HL-60 (cell line): Measurements from ENCODE around the gene PHC2.
"Not testable (repeated sequence)": the region's sequence is repeated elsewhere in the genome, so short reads cannot be mapped to it uniquely, and the experiment has no call there.

Experiments used
- DNase-seq, 2 experiments: peaks; one replicate each; pipeline ENCODE4 v3.0.0-alpha.2; 2010 to 2020; ENCODE audit warnings: low read depth in 1 of 2, low spot score in 1 of 2
- H3K27ac ChIP-seq: fragments of 250-450 bp; sonication (Bioruptor Pico); replicated peaks from 2 replicates; pipeline ENCODE4 v1.5.1; 2020; ENCODE audit warnings: mild to moderate bottlenecking, moderate library complexity
- H3K27me3 ChIP-seq: fragments of 250-450 bp; sonication (Bioruptor Pico); 2 replicates; pipeline ENCODE4 v1.5.1; 2021; ENCODE audit warnings: mild to moderate bottlenecking, moderate library complexity; ENCODE audit not compliant: insufficient read depth, poor library complexity, severe bottlenecking
- H3K4me3 ChIP-seq: replicated peaks from 2 replicates; pipeline ENCODE4 v1.5.1; 2011; ENCODE audit warnings: mild to moderate bottlenecking, control low read depth, low read length; ENCODE audit not compliant: insufficient read depth
- GABPA ChIP-seq: IDR thresholded peaks from 2 replicates; pipeline ENCODE4 v1.6.1; 2012; ENCODE audit warnings: low read depth
- POLR2AphosphoS5 ChIP-seq: IDR thresholded peaks from 2 replicates; pipeline ENCODE4 v1.6.1; 2012; ENCODE audit warnings: low read depth
- SPI1 ChIP-seq: IDR thresholded peaks from 2 replicates; pipeline ENCODE4 v1.6.1; 2012; ENCODE audit warnings: low read depth, mild to moderate bottlenecking, borderline replicate concordance
- TF ChIP-seq, protein P1 (sequence below): IDR thresholded peaks from 2 replicates; pipeline ENCODE4 v1.6.1; 2012; ENCODE audit warnings: low read depth; ENCODE audit not compliant: insufficient replicate concordance
- TF ChIP-seq, protein P2 (sequence below): IDR thresholded peaks from one replicate; pipeline ENCODE4 v1.5.1; 2011; ENCODE audit warnings: low read length, control low read depth, inconsistent platforms; ENCODE audit not compliant: insufficient read depth

The PHC2 gene

DNA sequence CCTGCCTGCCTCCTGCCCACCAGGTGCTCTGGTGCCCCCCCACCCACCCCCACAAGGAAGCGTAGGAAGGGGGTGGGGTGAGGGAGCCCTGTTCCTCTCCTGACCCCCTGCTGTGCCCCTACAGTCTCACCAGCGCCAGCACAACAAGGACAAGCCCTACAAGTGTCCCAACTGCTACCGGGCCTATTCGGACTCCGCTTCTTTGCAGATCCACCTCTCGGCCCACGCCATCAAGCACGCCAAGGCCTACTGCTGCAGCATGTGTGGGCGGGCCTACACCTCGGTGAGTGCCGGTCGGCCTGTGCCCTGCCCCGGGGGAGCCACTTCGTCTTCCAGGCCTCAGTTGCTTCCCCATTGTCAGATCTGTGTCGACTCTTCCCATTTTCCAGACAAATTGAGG lies 135.9 kb downstream of the PHC2 start:
- Histone ChIP-seq H3K4me3 (no peak overlapping the region), H3K27ac (no peak overlapping the region), H3K27me3 (no peaks in the 10 kb centered on the region)
- no peak for TF ChIP-seq POLR2AphosphoS5
- TF ChIP-seq SPI1: no peak
- TF ChIP-seq, protein P1, sequence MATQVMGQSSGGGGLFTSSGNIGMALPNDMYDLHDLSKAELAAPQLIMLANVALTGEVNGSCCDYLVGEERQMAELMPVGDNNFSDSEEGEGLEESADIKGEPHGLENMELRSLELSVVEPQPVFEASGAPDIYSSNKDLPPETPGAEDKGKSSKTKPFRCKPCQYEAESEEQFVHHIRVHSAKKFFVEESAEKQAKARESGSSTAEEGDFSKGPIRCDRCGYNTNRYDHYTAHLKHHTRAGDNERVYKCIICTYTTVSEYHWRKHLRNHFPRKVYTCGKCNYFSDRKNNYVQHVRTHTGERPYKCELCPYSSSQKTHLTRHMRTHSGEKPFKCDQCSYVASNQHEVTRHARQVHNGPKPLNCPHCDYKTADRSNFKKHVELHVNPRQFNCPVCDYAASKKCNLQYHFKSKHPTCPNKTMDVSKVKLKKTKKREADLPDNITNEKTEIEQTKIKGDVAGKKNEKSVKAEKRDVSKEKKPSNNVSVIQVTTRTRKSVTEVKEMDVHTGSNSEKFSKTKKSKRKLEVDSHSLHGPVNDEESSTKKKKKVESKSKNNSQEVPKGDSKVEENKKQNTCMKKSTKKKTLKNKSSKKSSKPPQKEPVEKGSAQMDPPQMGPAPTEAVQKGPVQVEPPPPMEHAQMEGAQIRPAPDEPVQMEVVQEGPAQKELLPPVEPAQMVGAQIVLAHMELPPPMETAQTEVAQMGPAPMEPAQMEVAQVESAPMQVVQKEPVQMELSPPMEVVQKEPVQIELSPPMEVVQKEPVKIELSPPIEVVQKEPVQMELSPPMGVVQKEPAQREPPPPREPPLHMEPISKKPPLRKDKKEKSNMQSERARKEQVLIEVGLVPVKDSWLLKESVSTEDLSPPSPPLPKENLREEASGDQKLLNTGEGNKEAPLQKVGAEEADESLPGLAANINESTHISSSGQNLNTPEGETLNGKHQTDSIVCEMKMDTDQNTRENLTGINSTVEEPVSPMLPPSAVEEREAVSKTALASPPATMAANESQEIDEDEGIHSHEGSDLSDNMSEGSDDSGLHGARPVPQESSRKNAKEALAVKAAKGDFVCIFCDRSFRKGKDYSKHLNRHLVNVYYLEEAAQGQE: no peak
- no peak for TF ChIP-seq GABPA
- TF ChIP-seq, protein P2, sequence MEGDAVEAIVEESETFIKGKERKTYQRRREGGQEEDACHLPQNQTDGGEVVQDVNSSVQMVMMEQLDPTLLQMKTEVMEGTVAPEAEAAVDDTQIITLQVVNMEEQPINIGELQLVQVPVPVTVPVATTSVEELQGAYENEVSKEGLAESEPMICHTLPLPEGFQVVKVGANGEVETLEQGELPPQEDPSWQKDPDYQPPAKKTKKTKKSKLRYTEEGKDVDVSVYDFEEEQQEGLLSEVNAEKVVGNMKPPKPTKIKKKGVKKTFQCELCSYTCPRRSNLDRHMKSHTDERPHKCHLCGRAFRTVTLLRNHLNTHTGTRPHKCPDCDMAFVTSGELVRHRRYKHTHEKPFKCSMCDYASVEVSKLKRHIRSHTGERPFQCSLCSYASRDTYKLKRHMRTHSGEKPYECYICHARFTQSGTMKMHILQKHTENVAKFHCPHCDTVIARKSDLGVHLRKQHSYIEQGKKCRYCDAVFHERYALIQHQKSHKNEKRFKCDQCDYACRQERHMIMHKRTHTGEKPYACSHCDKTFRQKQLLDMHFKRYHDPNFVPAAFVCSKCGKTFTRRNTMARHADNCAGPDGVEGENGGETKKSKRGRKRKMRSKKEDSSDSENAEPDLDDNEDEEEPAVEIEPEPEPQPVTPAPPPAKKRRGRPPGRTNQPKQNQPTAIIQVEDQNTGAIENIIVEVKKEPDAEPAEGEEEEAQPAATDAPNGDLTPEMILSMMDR: no peak
- no peak for DNase-seq

DNA sequence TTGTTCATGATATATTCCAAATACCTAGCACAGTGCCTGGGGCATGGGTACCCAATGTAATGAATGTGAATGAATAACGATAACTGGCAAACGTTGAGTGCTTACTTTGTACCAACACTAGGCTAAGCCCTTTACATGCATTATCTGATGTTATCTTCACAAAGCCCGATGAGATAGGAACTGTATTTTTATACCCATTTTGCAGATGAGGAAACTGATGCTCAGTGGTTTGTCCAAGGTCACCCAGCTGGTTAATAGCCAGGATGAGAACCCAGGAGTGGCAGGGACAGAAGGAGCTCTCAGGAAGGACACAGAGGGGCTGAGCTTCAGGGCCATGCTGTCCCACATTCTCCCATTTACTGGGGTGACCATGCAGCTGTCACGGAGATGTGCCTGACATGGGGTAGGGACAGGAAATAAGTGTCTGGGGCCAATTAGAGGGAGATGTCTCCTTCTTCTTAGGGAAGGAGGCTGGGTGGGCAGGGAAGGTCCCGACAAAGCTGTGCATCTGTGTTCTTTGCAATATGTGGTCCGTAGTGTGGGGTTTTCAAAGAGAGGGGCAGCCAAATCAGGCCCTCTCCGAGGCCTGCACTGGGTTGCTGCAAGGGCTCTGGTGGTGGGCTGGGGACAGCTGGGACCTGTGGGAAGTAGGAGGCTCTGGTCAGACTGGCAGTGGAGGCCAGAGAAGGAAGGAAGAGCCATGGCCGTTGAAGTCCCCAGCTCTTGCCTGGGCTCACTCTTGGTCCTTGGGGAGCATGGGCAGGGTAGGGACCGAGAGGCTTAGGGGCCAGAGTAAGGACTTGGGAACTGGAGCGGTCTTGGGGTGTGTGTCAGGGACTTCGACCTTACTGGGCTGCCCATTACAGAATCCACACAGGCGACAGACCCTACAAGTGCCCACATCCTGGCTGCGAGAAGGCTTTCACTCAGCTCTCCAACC lies 136.6 kb downstream of the PHC2 start:
- Histone ChIP-seq H3K4me3 (no peak overlapping the region), H3K27me3 (no peaks in the 10 kb centered on the region), H3K27ac (no peak overlapping the region)
- TF ChIP-seq POLR2AphosphoS5 (no peak), SPI1 (no peak), GABPA (no peak)
- TF ChIP-seq, protein P1: no peak
- TF ChIP-seq, protein P2: no peak
- DNase-seq: no peak

DNA sequence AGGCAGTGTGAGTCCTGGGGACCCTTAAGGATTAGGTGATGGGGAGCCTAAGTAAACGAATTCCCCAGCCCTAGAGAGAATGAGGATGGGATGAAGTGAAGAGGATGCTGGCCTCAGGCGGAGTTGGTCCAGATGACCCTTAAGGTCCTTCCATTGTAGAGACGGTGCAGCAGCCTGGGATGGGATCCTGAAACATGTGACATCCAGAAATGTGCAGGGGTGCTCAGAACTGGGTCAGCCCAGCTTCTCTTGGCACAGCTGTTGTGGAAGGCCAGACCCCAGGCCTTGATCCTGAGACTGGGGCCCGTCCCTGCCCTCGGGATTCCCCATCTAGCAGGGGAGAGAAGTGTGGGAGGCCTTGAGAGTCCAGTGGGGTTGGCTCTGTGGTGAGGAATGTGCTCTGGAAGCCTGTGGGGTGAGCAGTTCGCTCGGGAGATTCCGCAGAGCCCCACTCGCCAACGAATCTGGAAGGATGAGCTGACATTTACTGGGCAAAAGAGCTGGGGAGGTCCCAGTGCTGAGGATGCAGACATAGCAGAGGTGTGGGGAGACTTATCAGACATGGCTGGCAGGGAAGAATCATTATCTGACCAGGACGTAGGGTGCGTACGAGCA lies 138.1 kb downstream of the PHC2 start:
- Histone ChIP-seq H3K27ac (no peak overlapping the region), H3K27me3 (no peaks in the 10 kb centered on the region), H3K4me3 (no peak overlapping the region)
- TF ChIP-seq, protein P2: no peak
- TF ChIP-seq SPI1 (no peak), GABPA (no peak)
- no peak for DNase-seq

DNA sequence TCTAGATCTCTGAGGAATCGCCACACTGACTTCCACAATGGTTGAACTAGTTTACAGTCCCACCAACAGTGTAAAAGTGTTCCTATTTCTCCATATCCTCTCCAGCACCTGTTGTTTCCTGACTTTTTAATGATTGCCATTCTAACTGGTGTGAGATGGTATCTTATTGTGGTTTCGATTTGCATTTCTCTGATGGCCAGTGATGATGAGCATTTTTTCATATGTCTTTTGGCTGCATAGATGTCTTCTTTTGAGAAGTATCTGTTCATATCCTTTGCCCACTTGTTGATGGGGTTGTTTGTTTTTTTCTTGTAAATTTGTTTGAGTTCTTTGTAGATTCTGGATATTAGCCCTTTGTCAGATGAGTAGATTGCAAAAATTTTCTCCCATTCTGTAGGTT lies 140.3 kb downstream of the PHC2 start:
- not testable (repeated sequence) for H3K4me3 ChIP-seq, DNase-seq, H3K27ac ChIP-seq, H3K27me3 ChIP-seq
